NCI-H1105 (cell line): ENCODE results near the gene PIK3R5.
"Not testable (repeated sequence)": the region's sequence is repeated elsewhere in the genome, so short reads cannot be mapped to it uniquely, and the experiment has no call there.

Experiments used
- DNase-seq: peaks from one replicate; lab custom pipeline; 2025; lab: John Stamatoyannopoulos, UW

PIK3R5 gene

GRCh38 chr17:8894673-8895578, 70.6 kb downstream of the PIK3R5 start:
- peak; percentile 31 for DNase-seq

GRCh38 chr17:8894202-8894671, 71.3 kb downstream of the PIK3R5 start:
- DNase-seq, result no peak

DNA sequence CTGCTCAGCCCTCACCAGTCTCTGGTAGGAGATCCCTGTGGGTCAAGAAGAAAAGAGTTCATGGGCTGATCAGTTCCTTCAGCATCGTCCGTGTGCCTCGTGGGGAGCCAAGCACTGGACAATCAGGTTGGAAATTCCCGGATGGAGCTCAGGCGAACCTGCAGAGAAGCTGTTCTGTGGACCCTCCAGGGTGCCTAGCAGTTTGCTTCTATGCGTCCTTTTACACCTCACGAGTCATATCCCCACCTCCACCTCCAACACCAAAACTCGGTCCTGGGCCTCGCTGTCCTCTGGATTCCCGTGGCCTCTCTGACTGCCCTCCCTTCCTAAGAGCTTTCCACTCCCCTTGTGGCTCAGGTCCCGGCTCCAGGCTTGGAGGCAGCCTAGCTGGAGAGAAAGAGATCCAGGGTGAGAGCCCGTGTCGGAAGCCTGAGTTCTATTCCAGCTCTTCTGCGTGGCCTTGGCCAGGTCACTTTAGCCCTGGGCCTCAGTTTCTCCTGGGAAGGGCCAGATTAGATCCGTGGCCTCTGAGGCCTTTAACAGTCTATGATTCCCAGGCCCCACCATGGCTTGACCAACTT, 71.8 kb downstream of the PIK3R5 start:
- DNase-seq, result no peak

GRCh38 chr17:8893059-8893458, 72.4 kb downstream of the PIK3R5 start:
- no peak for DNase-seq

GRCh38 chr17:8892338-8892690, 73.2 kb downstream of the PIK3R5 start:
- DNase-seq, result no peak

- no peak for DNase-seq
Observed at GRCh38 chr17:8890671-8891070, 74.8 kb downstream of the PIK3R5 start.

GRCh38 chr17:8889458-8890210, 75.9 kb downstream of the PIK3R5 start:
- DNase-seq, result no peak

GRCh38 chr17:8888704-8889302, 76.7 kb downstream of the PIK3R5 start:
- no peak for DNase-seq

DNA sequence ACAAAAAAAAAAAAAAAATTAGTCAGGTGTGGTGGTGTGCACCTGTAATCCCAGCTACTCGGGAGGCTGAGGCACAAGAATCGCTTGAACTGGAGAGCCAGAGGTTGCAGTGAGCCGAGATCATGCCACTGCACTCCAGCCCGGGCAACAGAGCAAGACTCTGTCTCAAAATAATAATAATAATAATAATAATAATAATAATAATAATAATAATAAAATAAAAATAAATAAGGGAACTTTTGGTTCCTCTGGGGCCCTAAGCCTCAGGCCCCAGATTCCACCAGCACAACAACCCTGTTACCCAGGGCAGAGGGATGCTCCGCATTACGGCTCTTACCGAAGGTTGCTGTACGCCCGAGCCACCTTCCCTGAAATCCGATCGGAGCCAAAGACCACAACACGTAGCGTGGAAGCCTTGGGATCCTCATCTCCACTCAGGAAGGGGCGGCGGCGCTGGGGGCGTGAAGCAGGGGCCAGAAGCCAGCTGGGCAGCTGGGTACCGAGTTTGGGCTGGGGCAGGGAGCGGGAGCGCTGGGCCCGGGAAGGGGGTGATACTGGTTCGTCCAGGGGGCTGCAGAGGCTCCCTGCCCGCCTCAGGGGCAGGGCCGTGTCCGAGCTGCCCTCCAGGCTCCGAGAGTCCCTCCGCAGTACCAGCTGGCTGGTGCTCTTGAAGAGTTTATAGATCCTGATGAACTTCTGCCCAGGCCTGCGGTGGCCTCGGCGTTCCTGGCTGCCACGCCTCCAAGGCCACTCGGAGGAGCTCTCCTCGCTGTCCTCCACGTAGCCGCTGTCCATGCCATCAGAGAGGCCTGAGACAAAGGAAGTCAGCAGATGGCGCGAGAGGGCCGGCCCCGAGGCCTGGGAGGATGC, 77.4 kb downstream of the PIK3R5 start:
- no peak for DNase-seq

DNA sequence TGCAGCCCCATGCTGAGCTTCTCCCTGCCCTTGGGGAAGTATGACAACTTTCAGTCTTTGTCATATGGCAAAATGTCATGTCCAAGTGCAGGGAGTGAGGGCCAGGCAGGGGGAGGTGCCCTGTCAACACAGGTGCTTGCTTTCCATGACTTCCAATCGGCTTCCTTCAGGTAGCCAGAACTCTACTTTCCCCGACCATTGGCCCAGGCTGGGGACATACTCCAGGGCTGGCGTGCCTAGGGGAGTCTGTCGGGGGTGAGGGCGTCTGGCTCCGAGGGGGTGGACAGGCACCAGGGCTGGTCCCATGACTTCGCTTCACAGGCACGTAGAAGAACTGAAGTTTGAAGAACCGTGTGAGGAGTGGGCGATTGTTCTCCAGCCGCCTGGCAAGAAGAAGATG, 78.2 kb downstream of the PIK3R5 start:
- no peak for DNase-seq

- no peak for DNase-seq
Observed at GRCh38 chr17:8885967-8886684, 79.4 kb downstream of the PIK3R5 start.

GRCh38 chr17:8885163-8885966, 80.1 kb downstream of the PIK3R5 start:
- DNase-seq, result not testable (repeated sequence)

DNA sequence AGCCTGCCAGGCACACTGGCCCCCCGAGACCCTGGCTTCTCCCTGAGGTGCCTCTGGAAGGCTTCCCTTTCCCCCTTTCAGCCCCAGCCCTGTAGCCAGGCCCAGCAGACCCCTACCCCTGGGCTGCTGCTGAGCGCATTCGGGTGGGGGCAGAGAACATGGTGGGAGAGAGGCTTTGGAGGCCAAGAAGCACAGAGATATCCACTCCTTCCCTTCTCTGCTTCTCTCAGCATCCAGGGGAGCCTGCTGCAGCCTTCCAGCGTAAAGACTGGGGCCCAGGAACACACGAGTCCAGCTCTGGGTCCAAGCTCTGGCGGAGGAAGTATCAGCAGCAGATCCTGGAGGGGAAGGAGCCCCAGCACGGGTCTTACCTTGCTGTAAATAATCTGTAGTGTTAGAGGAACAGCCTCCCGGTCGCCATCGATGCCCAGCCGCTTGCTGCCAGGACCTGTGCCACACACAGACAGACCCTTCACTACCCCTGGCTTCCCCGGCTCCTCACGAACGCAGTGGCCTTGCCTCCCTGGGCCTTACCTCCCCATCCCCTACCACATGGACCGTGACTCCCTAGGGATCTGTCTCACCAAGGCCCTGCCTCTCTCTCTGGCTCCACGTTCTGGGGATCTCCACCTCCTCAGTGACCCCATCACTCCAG, 81.0 kb downstream of the PIK3R5 start:
- no peak for DNase-seq

DNA sequence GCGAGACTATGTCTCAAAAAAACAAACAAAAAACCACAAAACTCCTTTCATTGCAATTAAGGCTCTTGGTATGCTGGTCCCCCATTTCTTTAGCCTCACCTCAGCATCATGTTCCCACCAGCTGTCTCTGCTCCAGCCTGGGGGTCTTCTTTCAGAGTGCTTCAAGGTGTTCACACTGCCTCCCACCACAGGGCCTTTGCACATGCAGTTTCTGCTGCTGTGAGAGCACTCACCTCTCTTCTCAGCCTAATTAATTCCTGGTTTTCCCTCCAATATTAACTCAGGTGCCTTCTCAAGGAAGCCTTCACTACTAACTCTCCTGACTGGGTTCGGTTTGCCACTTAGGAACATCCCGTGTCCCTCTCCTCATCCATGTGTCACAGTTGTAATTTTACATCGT, 82.2 kb downstream of the PIK3R5 start:
- DNase-seq, result no peak

- DNase-seq, result no peak
Observed at GRCh38 chr17:8881606-8882005, 83.9 kb downstream of the PIK3R5 start.

DNA sequence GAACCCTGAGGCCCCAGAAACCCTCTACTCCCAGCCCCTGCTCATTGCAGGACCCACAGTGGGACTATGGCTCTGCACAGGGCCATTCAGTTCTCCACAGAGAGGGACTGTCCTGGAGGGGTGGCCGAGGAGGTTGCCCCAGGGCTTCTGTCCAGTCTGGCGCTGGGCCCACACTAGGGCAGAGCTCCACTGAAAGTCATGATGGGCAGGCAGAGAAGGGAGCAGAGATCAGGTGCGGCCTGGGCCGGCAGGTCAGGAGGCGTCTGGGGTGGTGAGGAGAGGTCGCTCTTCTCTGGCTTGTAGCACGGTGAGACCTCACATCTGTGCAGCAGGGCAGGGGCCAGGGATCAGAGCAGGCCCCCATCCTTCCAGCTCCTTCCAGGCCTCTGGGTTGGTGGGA, 85.0 kb downstream of the PIK3R5 start:
- DNase-seq, result no peak

- DNase-seq, result no peak
Observed at GRCh38 chr17:8879410-8879809, 86.1 kb downstream of the PIK3R5 start.

- DNase-seq, result no peak
Observed at GRCh38 chr17:8877984-8878383, 87.5 kb downstream of the PIK3R5 start.

GRCh38 chr17:8875957-8876356, 89.5 kb downstream of the PIK3R5 start:
- no peak for DNase-seq
